Sigmoid colon (tissue), 4 donors: Measurements from ENCODE around the gene ABCC6.

Source experiments
- POLR2A ChIP-seq, 2 donors: fragments of 450-650 bp; IDR thresholded peaks; one replicate each; pipeline ENCODE4 v1.6.1; 2016; ENCODE audit warnings: antibody characterized with exemption in 2 of 2, mild to moderate bottlenecking in 2 of 2, moderate library complexity in 2 of 2
- POLR2AphosphoS5 ChIP-seq, 4 donors: sonication (generic); formaldehyde crosslinking; IDR thresholded peaks; one replicate each; pipeline ENCODE4 v1.6.1; 2017; ENCODE audit warnings: antibody characterized with exemption in 4 of 4
- TF ChIP-seq, protein P1 (sequence below), 4 experiments: fragments of 450-650 bp in 3 of 4; fragments of 200-600 bp in 1 of 4; IDR thresholded peaks; one replicate each; pipeline ENCODE4 v1.5.1; 2016 to 2019; ENCODE audit warnings: antibody characterized with exemption in 4 of 4, mild to moderate bottlenecking in 3 of 4, moderate library complexity in 2 of 4

DNA sequence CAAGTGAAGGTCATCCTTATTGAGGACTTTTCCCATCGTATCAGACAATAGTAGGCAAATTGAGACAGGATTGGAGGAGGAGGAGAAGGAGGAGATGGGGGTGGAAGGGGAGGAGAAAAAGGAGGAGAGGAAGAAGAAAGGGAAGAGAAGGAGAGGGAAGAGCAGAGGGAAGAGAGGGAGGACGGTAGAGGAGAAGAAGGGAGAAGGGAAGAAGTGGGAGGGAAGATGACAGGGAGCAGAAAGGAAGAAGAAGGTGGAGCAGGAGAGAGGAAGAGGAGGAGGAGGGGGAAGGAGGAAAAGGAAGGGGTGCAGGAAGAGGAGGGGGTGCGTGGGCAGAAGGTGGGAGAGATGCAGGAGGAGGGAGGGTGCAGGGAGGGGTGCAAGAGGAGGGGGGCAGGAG lies 26.0 kb downstream of the ABCC6 start:
- no peak for TF ChIP-seq POLR2A (IDR thresholded peaks at IDR 0.05)
- TF ChIP-seq, protein P1, sequence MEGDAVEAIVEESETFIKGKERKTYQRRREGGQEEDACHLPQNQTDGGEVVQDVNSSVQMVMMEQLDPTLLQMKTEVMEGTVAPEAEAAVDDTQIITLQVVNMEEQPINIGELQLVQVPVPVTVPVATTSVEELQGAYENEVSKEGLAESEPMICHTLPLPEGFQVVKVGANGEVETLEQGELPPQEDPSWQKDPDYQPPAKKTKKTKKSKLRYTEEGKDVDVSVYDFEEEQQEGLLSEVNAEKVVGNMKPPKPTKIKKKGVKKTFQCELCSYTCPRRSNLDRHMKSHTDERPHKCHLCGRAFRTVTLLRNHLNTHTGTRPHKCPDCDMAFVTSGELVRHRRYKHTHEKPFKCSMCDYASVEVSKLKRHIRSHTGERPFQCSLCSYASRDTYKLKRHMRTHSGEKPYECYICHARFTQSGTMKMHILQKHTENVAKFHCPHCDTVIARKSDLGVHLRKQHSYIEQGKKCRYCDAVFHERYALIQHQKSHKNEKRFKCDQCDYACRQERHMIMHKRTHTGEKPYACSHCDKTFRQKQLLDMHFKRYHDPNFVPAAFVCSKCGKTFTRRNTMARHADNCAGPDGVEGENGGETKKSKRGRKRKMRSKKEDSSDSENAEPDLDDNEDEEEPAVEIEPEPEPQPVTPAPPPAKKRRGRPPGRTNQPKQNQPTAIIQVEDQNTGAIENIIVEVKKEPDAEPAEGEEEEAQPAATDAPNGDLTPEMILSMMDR (IDR thresholded peaks at IDR 0.05) = no peak
- TF ChIP-seq POLR2AphosphoS5 (IDR thresholded peaks at IDR 0.05) = no peak
